ENCODE measurements around the gene SAPCD2. TPM values are rescaled to one million over a fixed set of nuclear protein-coding genes. Genes with fewer than 3 reads are reported as not detected.
A peak's percentile ranks its signal among the peaks of the same experiment; 100 is the strongest.

The SAPCD2 gene
- total RNA-seq, 1 experiment from 2014 or later, result 29.8 TPM

GRCh38 chr9:137070906-137071275, 534 bp upstream of the SAPCD2 start:
- H3K27me3 ChIP-seq (ENCODE audit: insufficient read depth, low read length), result no peaks in the 10 kb centered on the region
- H2AK5ac ChIP-seq (ENCODE audit: insufficient read length, low read length), result no peak overlapping the region
- no peak overlapping the region for H2BK5ac ChIP-seq (ENCODE audit: insufficient read length, low read length)
- no peaks in the 10 kb centered on the region; a peak in 1 of 5 replicates for H3K9me3 Mint-ChIP-seq
- H3K23me2 ChIP-seq (ENCODE audit: insufficient read length, low read depth, low read length, poor library complexity, severe bottlenecking), result no peaks in the 10 kb centered on the region
- H3K79me2 ChIP-seq (ENCODE audit: insufficient read depth, low read length), result no peaks in the 10 kb centered on the region
- H3K27ac Mint-ChIP-seq, result peak overlapping the region in 2 of 3 experiments; percentile 8 to 75; a peak in 1 of 7 replicates
- H3K4me2 ChIP-seq (ENCODE audit: insufficient read depth, insufficient read length, low read length), result peak overlapping the region; percentile 20
- H4K5ac ChIP-seq (ENCODE audit: insufficient read length, low read depth, low read length), result no peak overlapping the region
- H2BK15ac ChIP-seq (ENCODE audit: low read depth, low read length), result no peak overlapping the region
- no peak overlapping the region for H3K56ac ChIP-seq (ENCODE audit: insufficient read length, low read depth, low read length)
- peaks cover 9% of the 10 kb centered on the region for H3K27me3 Mint-ChIP-seq (ENCODE audit: low read depth)
- H3K4me1 Mint-ChIP-seq, result peaks cover 25 to 34% of the 10 kb centered on the region in 2 experiments
- no peak overlapping the region for H3K23ac ChIP-seq (ENCODE audit: insufficient read length, low read depth, low read length)
- H4K91ac ChIP-seq (ENCODE audit: insufficient read length, low read depth, low read length), result no peak overlapping the region
- peak overlapping the region; percentile 32 for H3K18ac ChIP-seq (ENCODE audit: insufficient read length, low read depth, low read length)
- no peak overlapping the region for H2AFZ ChIP-seq (ENCODE audit: low read length)
- no peaks in the 10 kb centered on the region; a peak in 2 of 7 replicates for H3K36me3 Mint-ChIP-seq (ENCODE audit: insufficient read depth in 1 of 3, low read depth in 3 of 3)
- no peaks in the 10 kb centered on the region for H3K79me1 ChIP-seq (ENCODE audit: insufficient read depth, low read depth, low read length, poor library complexity, severe bottlenecking)
- peak; percentile 44; the same call in 2 of the 3 replicates for TF ChIP-seq CTCF (conservative IDR thresholded peaks at IDR 0.05)
- no peak overlapping the region for H2BK12ac ChIP-seq (ENCODE audit: insufficient read length, low read depth, low read length)
- H3K4me3 Mint-ChIP-seq, result peak overlapping the region; percentile 55 to 75
- no peak overlapping the region for H4K8ac ChIP-seq (replicated peaks; ENCODE audit: insufficient read length, low read depth, low read length)
- peak overlapping the region; percentile 64; the same call in 1 of the 2 replicates for H3K14ac ChIP-seq (ENCODE audit: insufficient read depth, low read length)
- no peak overlapping the region for H3T11ph ChIP-seq (ENCODE audit: low read length)
- WGBS (ENCODE audit: extremely low coverage, insufficient read length, low lambda C conversion rate), result no CpG with 5 or more reads among the region's 6 CpGs
- peaks cover 4% of the 10 kb centered on the region for H4K20me1 ChIP-seq (ENCODE audit: control insufficient read depth, insufficient read depth, insufficient read length)
- no peak overlapping the region for H2BK20ac ChIP-seq (ENCODE audit: low read depth, low read length, poor library complexity, severe bottlenecking)
- peak overlapping the region; percentile 16 for H3K9ac ChIP-seq (ENCODE audit: extremely low read depth, insufficient read length, low read length)
- no peak for DNase-seq
- H3K4ac ChIP-seq (ENCODE audit: low read depth, low read length), result no peak overlapping the region; the same call in 1 of the 2 replicates
- no peak overlapping the region for H3K27ac ChIP-seq (ENCODE audit: insufficient read length, low read depth, low read length)
- peaks cover 7% of the 10 kb centered on the region; the same call in 1 of the 2 replicates for H3K4me1 ChIP-seq (ENCODE audit: insufficient read depth, low read length)
- H2BK120ac ChIP-seq (ENCODE audit: low read depth, low read length, poor library complexity, severe bottlenecking), result no peak overlapping the region
- no peaks in the 10 kb centered on the region for H3K9me3 ChIP-seq (ENCODE audit: control insufficient read depth, low read depth, low read length)

All from H9 (cell line).